ENCODE data around the gene GAS7.

GAS7 gene

DNA sequence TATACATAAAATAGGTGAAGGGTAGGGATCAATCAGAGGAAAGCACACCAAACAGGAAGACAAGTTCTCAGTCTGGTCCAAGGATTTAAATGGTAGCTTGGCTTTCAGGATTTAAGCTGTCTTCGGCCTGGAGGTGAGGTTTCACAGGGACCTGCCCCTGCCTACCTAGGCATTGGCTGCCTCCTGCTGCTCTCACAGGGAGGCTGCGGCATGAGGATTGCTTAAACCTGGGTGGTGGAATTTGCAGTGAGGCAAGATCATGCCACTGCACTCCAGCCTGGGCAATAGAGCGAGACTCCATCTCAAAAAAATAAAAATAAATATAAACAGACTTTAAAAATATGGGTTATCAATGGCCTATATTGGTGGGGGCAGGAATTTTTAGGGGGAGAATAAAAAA is 114.5 kb downstream of the GAS7 start:
- Histone ChIP-seq H3K4me3 (ENCODE audit: control insufficient read depth in 1 of 7, extremely low read depth in 1 of 7, insufficient read depth in 4 of 7, low read depth in 2 of 7, low read length in 6 of 7) (no peak overlapping the region), H3K9me3 (ENCODE audit: control extremely low read depth in 1 of 5, control insufficient read depth in 4 of 5, insufficient read depth in 2 of 5, low read depth in 1 of 5, low read length in 4 of 5) (peaks cover 0 to 10% (median 7%) of the 10 kb centered on the region in 5 experiments), H3K4me1 (ENCODE audit: control extremely low read depth in 1 of 4, control insufficient read depth in 4 of 4, insufficient read depth in 4 of 4, low read length in 3 of 4) (peaks cover 3 to 16% (median 12%) of the 10 kb centered on the region in 4 experiments), H3K36me3 (ENCODE audit: control insufficient read depth in 4 of 4, insufficient read depth in 4 of 4, low read length in 3 of 4) (no peaks in the 10 kb centered on the region), H3K27ac (ENCODE audit: insufficient read depth in 1 of 2, low read depth in 1 of 2, low read length in 2 of 2, poor library complexity in 1 of 2, severe bottlenecking in 2 of 2) (no peak overlapping the region), H3K27me3 (replicated peaks in 2 of 5; ENCODE audit: control insufficient read depth in 4 of 5, insufficient read depth in 5 of 5, low read length in 4 of 5) (no peaks in the 10 kb centered on the region)
- CTCF ChIA-PET: no interaction called here
- WGBS (ENCODE audit: insufficient coverage): 100% methylated on average over 1 of the region's 3 CpGs
- no peak for DNase-seq
- POLR2A ChIA-PET: no interaction called here

- H3K27ac ChIP-seq (ENCODE audit: insufficient read depth in 1 of 2, low read depth in 1 of 2, low read length in 2 of 2, poor library complexity in 1 of 2, severe bottlenecking in 2 of 2): no peak overlapping the region
- H3K27me3 ChIP-seq (replicated peaks in 2 of 5; ENCODE audit: control insufficient read depth in 4 of 5, insufficient read depth in 5 of 5, low read length in 4 of 5): no peaks in the 10 kb centered on the region
- CTCF ChIA-PET: interaction anchor here (1.1 to 1.5 kb wide), 2 partner anchors 32 to 49 kb away, joined by 3 to 4 read pairs; no protein-coding TSS in a partner anchor
- 100% methylated on average over 1 of the region's 2 CpGs for WGBS (ENCODE audit: insufficient coverage)
- H3K9me3 ChIP-seq (ENCODE audit: control extremely low read depth in 1 of 5, control insufficient read depth in 4 of 5, insufficient read depth in 2 of 5, low read depth in 1 of 5, low read length in 4 of 5): peaks cover 0 to 10% (median 7%) of the 10 kb centered on the region in 5 experiments
- H3K36me3 ChIP-seq (ENCODE audit: control insufficient read depth in 4 of 4, insufficient read depth in 4 of 4, low read length in 3 of 4): no peaks in the 10 kb centered on the region
- peaks cover 3 to 15% (median 12%) of the 10 kb centered on the region in 4 experiments for H3K4me1 ChIP-seq (ENCODE audit: control extremely low read depth in 1 of 4, control insufficient read depth in 4 of 4, insufficient read depth in 4 of 4, low read length in 3 of 4)
- H3K4me3 ChIP-seq (ENCODE audit: control insufficient read depth in 1 of 7, extremely low read depth in 1 of 7, insufficient read depth in 4 of 7, low read depth in 2 of 7, low read length in 6 of 7): no peak overlapping the region
- DNase-seq: no peak
- POLR2A ChIA-PET: no interaction called here
Observed at GRCh38 chr17:10082795-10083194, 115.6 kb downstream of the GAS7 start.

DNA sequence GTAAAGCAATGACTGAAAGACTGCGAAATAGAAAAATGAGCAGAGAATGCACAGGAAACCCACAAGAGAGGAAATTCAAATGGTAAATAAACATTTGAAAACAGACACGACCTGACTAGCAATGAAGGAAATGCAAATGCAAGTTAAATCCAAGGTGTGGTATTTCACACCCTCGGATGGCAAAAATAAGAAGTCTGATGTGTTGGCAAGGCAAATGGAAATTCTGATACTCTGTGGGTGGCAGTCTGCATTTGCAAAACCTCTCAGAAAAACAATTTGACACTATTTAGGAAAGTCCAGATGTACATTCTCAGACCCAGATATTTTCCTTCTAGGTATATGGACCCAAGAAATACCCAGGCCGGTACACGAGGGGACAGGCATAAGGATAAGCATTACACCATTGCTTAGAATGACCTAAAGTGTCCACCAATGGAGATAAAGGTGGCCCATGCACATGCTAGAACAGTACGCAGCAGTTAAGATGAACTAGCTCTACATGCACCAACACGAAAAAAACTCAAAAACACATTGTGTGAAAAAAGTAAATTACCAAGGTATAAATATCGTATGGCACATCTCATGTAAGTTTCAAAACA is 116.7 kb downstream of the GAS7 start:
- Histone ChIP-seq H3K4me1 (ENCODE audit: control extremely low read depth in 1 of 4, control insufficient read depth in 4 of 4, insufficient read depth in 4 of 4, low read length in 3 of 4) (peaks cover 0 to 4% (median 2%) of the 10 kb centered on the region in 4 experiments), H3K36me3 (ENCODE audit: control insufficient read depth in 4 of 4, insufficient read depth in 4 of 4, low read length in 3 of 4) (no peaks in the 10 kb centered on the region), H3K27ac (ENCODE audit: insufficient read depth in 1 of 2, low read depth in 1 of 2, low read length in 2 of 2, poor library complexity in 1 of 2, severe bottlenecking in 2 of 2) (no peak overlapping the region), H3K4me3 (ENCODE audit: control insufficient read depth in 1 of 7, extremely low read depth in 1 of 7, insufficient read depth in 4 of 7, low read depth in 2 of 7, low read length in 6 of 7) (no peak overlapping the region), H3K9me3 (ENCODE audit: control extremely low read depth in 1 of 5, control insufficient read depth in 4 of 5, insufficient read depth in 2 of 5, low read depth in 1 of 5, low read length in 4 of 5) (peaks cover 0 to 14% (median 11%) of the 10 kb centered on the region in 5 experiments), H3K27me3 (replicated peaks in 2 of 5; ENCODE audit: control insufficient read depth in 4 of 5, insufficient read depth in 5 of 5, low read length in 4 of 5) (no peaks in the 10 kb centered on the region)
- CTCF ChIA-PET: interaction anchor here (1.1 to 1.5 kb wide), 2 partner anchors 30 to 48 kb away, joined by 3 to 4 read pairs; no protein-coding TSS in a partner anchor
- DNase-seq: no peak
- WGBS (ENCODE audit: insufficient coverage): 88% methylated on average over 6 of the region's 8 CpGs
- POLR2A ChIA-PET: no interaction called here

GRCh38 chr17:10077561-10078299 is 120.7 kb downstream of the GAS7 start:
- no peaks in the 10 kb centered on the region for H3K4me1 ChIP-seq (ENCODE audit: control extremely low read depth in 1 of 4, control insufficient read depth in 4 of 4, insufficient read depth in 4 of 4, low read length in 3 of 4)
- H3K27ac ChIP-seq (ENCODE audit: insufficient read depth in 1 of 2, low read depth in 1 of 2, low read length in 2 of 2, poor library complexity in 1 of 2, severe bottlenecking in 2 of 2): no peak overlapping the region
- peaks cover 0 to 6% (median 4%) of the 10 kb centered on the region in 5 experiments for H3K9me3 ChIP-seq (ENCODE audit: control extremely low read depth in 1 of 5, control insufficient read depth in 4 of 5, insufficient read depth in 2 of 5, low read depth in 1 of 5, low read length in 4 of 5)
- DNase-seq: no peak
- no peaks in the 10 kb centered on the region for H3K36me3 ChIP-seq (ENCODE audit: control insufficient read depth in 4 of 4, insufficient read depth in 4 of 4, low read length in 3 of 4)
- ChIA-PET POLR2A (no interaction called here), CTCF (interaction anchor here (1.3 kb wide), 1 partner anchor 16 kb away, joined by 3 read pairs; no protein-coding TSS in a partner anchor)
- H3K4me3 ChIP-seq (ENCODE audit: control insufficient read depth in 1 of 7, extremely low read depth in 1 of 7, insufficient read depth in 4 of 7, low read depth in 2 of 7, low read length in 6 of 7): no peak overlapping the region
- no peaks in the 10 kb centered on the region for H3K27me3 ChIP-seq (replicated peaks in 2 of 5; ENCODE audit: control insufficient read depth in 4 of 5, insufficient read depth in 5 of 5, low read length in 4 of 5)
- WGBS (ENCODE audit: insufficient coverage): 100% methylated on average over 4 of the region's 4 CpGs

GRCh38 chr17:10075919-10076318 is 122.5 kb downstream of the GAS7 start:
- no peaks in the 10 kb centered on the region for H3K36me3 ChIP-seq (ENCODE audit: control insufficient read depth in 4 of 4, insufficient read depth in 4 of 4, low read length in 3 of 4)
- no peak overlapping the region for H3K4me3 ChIP-seq (ENCODE audit: control insufficient read depth in 1 of 7, extremely low read depth in 1 of 7, insufficient read depth in 4 of 7, low read depth in 2 of 7, low read length in 6 of 7)
- WGBS (ENCODE audit: insufficient coverage): 100% methylated on average over 3 of the region's 5 CpGs
- peaks cover 0 to 6% (median 4%) of the 10 kb centered on the region in 5 experiments for H3K9me3 ChIP-seq (ENCODE audit: control extremely low read depth in 1 of 5, control insufficient read depth in 4 of 5, insufficient read depth in 2 of 5, low read depth in 1 of 5, low read length in 4 of 5)
- H3K4me1 ChIP-seq (ENCODE audit: control extremely low read depth in 1 of 4, control insufficient read depth in 4 of 4, insufficient read depth in 4 of 4, low read length in 3 of 4): no peaks in the 10 kb centered on the region
- H3K27me3 ChIP-seq (replicated peaks in 2 of 5; ENCODE audit: control insufficient read depth in 4 of 5, insufficient read depth in 5 of 5, low read length in 4 of 5): no peaks in the 10 kb centered on the region
- ChIA-PET CTCF (interaction anchor here (1.0 kb wide), 1 partner anchor 14 kb away, joined by 3 read pairs; no protein-coding TSS in a partner anchor), POLR2A (no interaction called here)
- DNase-seq: no peak
- H3K27ac ChIP-seq (ENCODE audit: insufficient read depth in 1 of 2, low read depth in 1 of 2, low read length in 2 of 2, poor library complexity in 1 of 2, severe bottlenecking in 2 of 2): no peak overlapping the region

- H3K9me3 ChIP-seq (ENCODE audit: control extremely low read depth in 1 of 5, control insufficient read depth in 4 of 5, insufficient read depth in 2 of 5, low read depth in 1 of 5, low read length in 4 of 5): peaks cover 0 to 6% (median 4%) of the 10 kb centered on the region in 5 experiments
- H3K27ac ChIP-seq (ENCODE audit: insufficient read depth in 1 of 2, low read depth in 1 of 2, low read length in 2 of 2, poor library complexity in 1 of 2, severe bottlenecking in 2 of 2): no peak overlapping the region
- no peak for DNase-seq
- ChIA-PET POLR2A (no interaction called here), CTCF (no interaction called here)
- 98% methylated on average over 6 of the region's 6 CpGs for WGBS (ENCODE audit: insufficient coverage)
- H3K27me3 ChIP-seq (replicated peaks in 2 of 5; ENCODE audit: control insufficient read depth in 4 of 5, insufficient read depth in 5 of 5, low read length in 4 of 5): no peaks in the 10 kb centered on the region
- H3K4me1 ChIP-seq (ENCODE audit: control extremely low read depth in 1 of 4, control insufficient read depth in 4 of 4, insufficient read depth in 4 of 4, low read length in 3 of 4): no peaks in the 10 kb centered on the region
- H3K36me3 ChIP-seq (ENCODE audit: control insufficient read depth in 4 of 4, insufficient read depth in 4 of 4, low read length in 3 of 4): no peaks in the 10 kb centered on the region
- H3K4me3 ChIP-seq (ENCODE audit: control insufficient read depth in 1 of 7, extremely low read depth in 1 of 7, insufficient read depth in 4 of 7, low read depth in 2 of 7, low read length in 6 of 7): no peak overlapping the region
Observed at GRCh38 chr17:10073941-10074340, 124.5 kb downstream of the GAS7 start.
